HG03103 (cell line): ENCODE results near the gene FAM3D.
"Not testable (repeated sequence)": the region's sequence is repeated elsewhere in the genome, so short reads cannot be mapped to it uniquely, and the experiment has no call there.

Experiments used
- ATAC-seq: cut with Tn5 transposase; IDR thresholded peaks from one replicate; pipeline ENCODE4 v1.9.1; 2021; ENCODE audit warnings: low read depth; ENCODE audit not compliant: unreplicated experiment

The FAM3D gene

GRCh38 chr3:58685641-58686040 lies 19.1 kb upstream of the FAM3D start:
- no peak for ATAC-seq

GRCh38 chr3:58683466-58683865 lies 16.9 kb upstream of the FAM3D start:
- ATAC-seq: no peak

DNA sequence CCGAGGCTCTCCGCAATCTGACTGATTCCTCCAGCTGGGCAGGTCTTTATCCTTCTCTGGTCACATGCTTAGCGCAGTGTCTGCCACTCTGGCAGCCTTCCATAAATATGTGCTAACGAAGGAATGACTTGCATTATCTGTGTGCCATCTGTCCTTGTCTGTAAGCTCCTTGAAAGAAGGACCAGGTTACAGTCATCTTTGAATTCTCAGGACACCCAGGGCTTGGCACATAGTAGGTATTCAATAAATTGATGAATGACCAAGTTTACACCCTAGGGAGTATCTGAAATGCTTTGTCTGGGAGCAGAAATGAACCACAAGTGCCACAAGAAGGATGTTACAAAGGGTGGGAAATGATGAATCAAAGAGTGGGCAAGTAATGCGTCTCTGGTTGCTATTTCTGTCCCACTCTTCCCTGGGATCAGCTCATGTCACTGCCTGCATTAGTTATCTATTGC lies 16.5 kb upstream of the FAM3D start:
- no peak for ATAC-seq

DNA sequence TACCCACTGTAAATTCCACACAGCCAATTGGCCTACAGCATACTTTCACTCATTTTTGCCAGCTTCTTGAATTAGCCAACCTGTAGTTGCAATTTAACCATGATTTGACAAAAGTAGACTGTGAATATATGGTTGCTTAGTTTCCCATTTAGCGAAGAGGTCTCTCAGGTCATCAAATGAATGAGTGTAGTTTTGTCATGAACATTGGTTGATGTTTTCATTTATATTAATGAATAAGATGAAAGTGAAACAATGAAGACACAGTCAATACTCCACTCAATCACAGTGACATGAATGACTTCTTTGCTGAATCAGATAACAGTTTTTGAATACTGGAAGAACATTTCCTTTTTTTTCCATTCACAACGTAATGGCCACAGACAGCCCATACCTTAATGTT lies 15.3 kb upstream of the FAM3D start:
- ATAC-seq: no peak

- no peak for ATAC-seq
Measured at GRCh38 chr3:58680879-58681525, 14.4 kb upstream of the FAM3D start.

DNA sequence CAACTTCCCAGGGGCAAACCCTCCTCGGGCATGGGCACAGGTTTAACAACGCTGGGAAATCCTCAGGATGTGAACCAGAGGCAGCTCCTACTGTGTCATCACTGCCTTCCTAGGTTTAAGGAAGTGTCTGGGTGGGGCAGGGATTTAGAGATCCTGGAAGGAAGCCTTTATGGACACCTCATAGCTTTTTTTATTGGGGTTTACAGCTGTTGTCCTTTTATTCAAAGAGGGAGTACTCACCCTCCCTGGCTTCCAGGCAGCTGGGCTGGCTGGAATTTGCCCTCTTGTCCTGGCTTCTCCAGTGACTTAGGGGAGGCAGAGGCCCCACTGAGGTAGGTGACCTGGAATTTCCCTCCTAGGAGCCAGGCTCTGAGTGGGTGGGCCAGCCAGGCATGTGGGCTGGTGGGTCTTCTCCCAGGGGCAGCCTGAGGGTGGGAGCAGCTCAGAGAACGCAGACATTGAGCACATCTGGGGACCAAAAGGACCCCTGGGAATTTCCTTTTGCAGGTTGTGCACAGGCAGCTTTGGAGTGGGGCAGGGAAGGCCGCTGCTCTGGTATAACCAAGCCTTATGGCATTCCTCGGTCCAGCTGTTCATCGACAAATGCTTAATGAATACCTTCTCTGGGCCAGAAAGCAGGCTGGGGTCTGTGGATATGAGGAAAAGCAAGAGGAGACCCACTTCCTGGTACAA lies 13.5 kb upstream of the FAM3D start:
- no peak for ATAC-seq

GRCh38 chr3:58679446-58679845 lies 12.9 kb upstream of the FAM3D start:
- no peak for ATAC-seq

GRCh38 chr3:58678177-58678970 lies 11.8 kb upstream of the FAM3D start:
- not testable (repeated sequence) for ATAC-seq

DNA sequence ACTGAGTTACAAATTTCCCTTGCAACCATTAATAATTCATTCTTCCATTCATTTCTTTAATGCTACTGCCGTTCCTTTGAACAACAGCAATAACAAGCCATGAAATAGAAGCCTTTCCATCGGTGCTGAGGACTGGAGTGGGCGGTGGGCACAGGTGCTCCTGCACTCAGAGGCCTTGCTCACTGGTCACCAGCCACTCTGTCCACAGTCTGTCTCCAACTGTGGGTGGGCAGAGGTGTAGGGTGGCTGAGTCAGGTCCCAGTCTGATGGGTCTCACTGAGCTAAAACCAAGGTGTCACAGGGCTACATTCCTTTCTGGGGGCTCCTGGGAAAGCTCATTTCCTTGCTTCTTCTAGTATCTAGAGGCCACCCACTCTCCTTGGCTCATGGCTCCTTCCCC lies 6.3 kb upstream of the FAM3D start:
- ATAC-seq: no peak

DNA sequence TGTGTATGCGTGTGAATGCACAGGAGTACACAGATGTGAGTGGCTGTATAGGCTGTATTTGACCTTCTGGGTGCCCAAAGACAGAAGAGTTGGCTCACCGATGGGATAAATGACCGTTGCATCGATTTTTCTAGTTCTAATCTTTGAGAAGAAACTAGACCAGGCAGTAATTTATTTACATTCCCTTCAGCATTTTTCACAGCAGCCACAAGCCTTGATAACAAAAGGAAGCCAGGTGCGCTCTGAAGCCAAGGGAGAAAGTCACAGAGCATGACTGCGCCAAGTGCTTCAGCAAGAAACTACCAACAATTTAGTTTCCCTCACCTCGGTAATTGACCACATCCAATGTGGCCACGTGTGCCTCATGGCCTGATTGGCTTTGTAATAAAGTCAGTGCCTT lies 5.9 kb upstream of the FAM3D start:
- no peak for ATAC-seq

DNA sequence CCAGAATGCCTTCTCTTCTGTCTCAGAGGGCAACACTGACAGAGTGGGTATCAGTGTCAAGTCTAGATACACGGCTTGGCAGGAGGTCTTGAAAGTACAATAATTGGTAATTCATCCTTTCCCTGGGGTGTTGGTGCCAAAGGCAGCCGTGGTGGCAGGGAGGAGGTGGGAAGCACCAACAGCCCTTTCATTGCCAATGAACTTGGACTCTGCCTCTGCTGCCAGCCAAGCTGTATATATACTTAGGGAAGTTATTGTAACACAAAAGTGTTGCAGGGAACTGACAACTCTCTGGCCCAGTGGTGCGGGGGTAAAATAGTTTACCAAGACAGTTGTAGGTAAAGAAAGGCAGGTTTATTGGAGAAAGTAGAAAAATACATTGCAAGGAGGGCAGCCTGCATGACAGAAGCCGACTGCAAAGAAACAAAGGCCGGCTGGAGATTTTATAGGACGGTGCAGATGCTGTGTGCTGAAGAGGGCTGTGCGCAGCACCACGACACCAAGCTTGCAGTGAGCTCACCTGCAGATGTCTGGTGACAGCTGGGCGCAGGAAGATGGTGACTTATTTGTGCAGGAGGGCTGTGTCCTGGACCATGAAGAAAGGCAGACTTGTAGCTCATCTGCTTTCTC lies 4.0 kb upstream of the FAM3D start:
- no peak for ATAC-seq

DNA sequence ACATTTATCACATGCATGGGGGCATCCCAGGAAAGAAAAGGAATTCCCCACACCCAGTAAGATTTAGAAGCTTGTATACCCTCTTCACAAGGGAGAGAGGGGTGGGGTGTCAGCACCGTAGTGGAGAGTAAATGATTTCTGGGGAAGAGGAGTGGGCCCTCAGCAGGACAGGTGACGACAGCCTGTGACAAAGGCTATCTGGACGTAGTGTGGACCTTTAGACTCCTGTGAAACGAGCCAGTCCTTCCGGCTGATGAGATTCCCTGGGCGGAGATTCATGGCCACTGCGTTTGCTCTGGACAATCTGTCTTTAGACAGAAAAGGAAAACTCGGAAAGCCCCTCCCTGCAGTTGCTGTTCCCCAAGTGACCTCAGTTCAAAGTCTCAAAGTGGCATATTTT lies 1.7 kb upstream of the FAM3D start:
- no peak for ATAC-seq

DNA sequence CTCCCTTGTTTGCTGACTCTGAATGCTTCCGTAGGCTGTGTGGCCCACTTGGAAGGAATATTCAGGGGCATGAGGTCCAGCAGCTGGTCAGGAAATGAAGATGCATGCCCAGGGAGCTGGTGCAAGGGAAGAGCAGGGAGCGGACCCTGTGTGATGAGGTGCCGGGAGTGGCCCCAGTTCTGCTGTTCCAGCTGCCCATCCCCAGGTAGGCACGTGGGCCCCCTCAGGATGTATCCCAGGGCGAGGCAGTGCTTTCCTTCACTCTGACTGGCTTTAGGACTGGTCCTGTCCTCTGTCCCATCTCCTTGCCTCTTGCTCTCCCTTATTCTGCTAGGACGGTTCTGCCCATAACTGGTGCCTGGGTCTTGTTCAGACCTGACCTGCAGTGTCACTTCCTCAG lies 1.1 kb upstream of the FAM3D start:
- no peak for ATAC-seq

GRCh38 chr3:58667229-58667628 lies 655 bp upstream of the FAM3D start:
- no peak for ATAC-seq

- no peak for ATAC-seq
Measured at GRCh38 chr3:58665405-58665804, 1.2 kb downstream of the FAM3D start.

DNA sequence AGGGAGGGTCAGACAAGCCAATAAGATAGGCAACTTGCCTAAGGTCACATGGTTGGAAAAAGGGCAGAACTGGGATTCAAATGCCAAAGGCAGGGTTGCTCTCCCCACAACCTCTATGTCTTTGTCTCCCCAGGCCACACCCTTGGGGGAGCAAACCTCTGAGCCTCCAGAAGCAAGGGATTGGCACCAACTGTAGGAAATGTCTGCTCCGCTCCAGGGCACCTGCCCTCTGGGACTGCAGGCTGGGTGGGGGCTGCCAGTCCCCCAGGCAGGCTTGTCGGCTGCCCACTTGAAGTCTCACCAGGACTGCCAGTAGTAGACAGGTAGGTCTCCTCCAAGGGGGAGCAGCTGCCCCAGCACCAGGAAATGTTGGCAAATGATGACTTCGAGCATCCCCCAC lies 2.0 kb downstream of the FAM3D start:
- ATAC-seq: no peak

- no peak for ATAC-seq
Measured at GRCh38 chr3:58661836-58662420, 4.6 kb downstream of the FAM3D start.

GRCh38 chr3:58660998-58661397 lies 5.6 kb downstream of the FAM3D start:
- no peak for ATAC-seq

GRCh38 chr3:58659051-58659675 lies 7.4 kb downstream of the FAM3D start:
- ATAC-seq: no peak

DNA sequence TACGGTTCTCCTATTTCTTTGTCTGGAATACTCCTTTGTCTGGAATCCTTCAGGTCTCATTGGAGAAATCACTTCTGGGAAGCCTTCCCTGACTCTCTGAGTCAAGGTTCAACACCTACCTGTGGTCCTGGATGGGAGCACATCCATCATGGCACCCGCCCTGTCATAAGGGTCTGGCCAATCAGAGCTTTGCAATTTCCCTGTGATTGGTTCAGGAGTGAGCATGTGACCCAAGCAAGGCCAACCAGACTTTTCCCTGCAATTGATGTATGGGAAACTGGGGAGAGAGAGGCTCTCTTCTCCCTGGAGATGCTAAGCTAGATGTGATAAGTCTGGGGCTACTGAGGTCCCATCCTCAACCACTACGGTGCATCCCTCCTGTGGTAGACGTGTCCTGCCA lies 8.1 kb downstream of the FAM3D start:
- ATAC-seq: no peak
